IMR-90 (cell line): ENCODE results near the gene MX1. TPM values are rescaled to one million over a fixed set of nuclear protein-coding genes. Genes with fewer than 3 reads are reported as not detected.
A peak's percentile ranks its signal among the peaks of the same experiment; 100 is the strongest.

Experiments
- ATAC-seq: fragments of 200-7000 bp; cut with Tn5 transposase; 2 replicates; pipeline ENCODE4 v1.9.1; 2020; ENCODE audit warnings: low read depth, mild to moderate bottlenecking, moderate library complexity
- BruUV-seq: library from RNA; stranded (reverse); fragments of 400-500 nt; replicated peaks from 2 replicates; lab custom pipeline; 2021; lab: Mats Ljungman, UMichigan
- CTCF ChIA-PET: fragments of 300-600 bp; formaldehyde crosslinking; extraction: SDS; loops from one replicate; lab custom pipeline; 2021; ENCODE audit warnings: antibody characterized with exemption; lab: Yijun Ruan, JAX
- POLR2A ChIA-PET: fragments of 300-600 bp; sonication (Branson Sonifier 250); formaldehyde crosslinking; loops from one replicate; lab custom pipeline; 2022; ENCODE audit warnings: antibody characterized with exemption; ENCODE audit not compliant: unreplicated experiment; lab: Charles Lee
- DNase-seq: peaks from one replicate; pipeline ENCODE4 v3.0.0; 2013
- H2AFZ ChIP-seq: replicated peaks from 2 replicates; pipeline ENCODE3; 2013; ENCODE audit warnings: low read length, mild to moderate bottlenecking; ENCODE audit not compliant: poor library complexity
- H2AK5ac ChIP-seq: 2 replicates; pipeline ENCODE4 v1.6.1; 2013; ENCODE audit warnings: low read depth, low read length, inconsistent platforms
- H2AK9ac ChIP-seq: replicated peaks from 2 replicates; pipeline ENCODE3; 2013; ENCODE audit warnings: mild to moderate bottlenecking, low read depth, low read length, moderate library complexity; ENCODE audit not compliant: poor library complexity
- H2BK120ac ChIP-seq: 2 replicates; pipeline ENCODE4 v1.6.1; 2013; ENCODE audit warnings: low read depth, low read length, inconsistent platforms
- H2BK15ac ChIP-seq: 3 replicates; pipeline ENCODE4 v1.6.1; 2013; ENCODE audit warnings: low read depth, low read length, inconsistent platforms
- H2BK20ac ChIP-seq: 2 replicates; pipeline ENCODE4 v1.6.1; 2013; ENCODE audit warnings: low read depth, mild to moderate bottlenecking, inconsistent platforms, low read length, moderate library complexity
- H2BK5ac ChIP-seq: 2 replicates; pipeline ENCODE4 v1.6.1; 2013; ENCODE audit warnings: mild to moderate bottlenecking, low read depth, low read length, inconsistent platforms; ENCODE audit not compliant: poor library complexity, severe bottlenecking
- H3K14ac ChIP-seq: replicated peaks from 2 replicates; pipeline ENCODE4 v1.6.1; 2013; ENCODE audit warnings: low read depth, low read length, inconsistent platforms
- H3K18ac ChIP-seq: 2 replicates; pipeline ENCODE4 v1.6.1; 2013; ENCODE audit warnings: low read depth, low read length, control low read depth
- H3K23ac ChIP-seq: 2 replicates; pipeline ENCODE4 v1.6.1; 2013; ENCODE audit warnings: low read depth, low read length, inconsistent platforms
- H3K27ac ChIP-seq: 2 replicates; pipeline ENCODE4 v1.5.1; 2013; ENCODE audit warnings: mild to moderate bottlenecking, control low read depth, low read length; ENCODE audit not compliant: insufficient read depth
- H3K27me3 ChIP-seq: 2 replicates; pipeline ENCODE4 v1.6.1; 2013; ENCODE audit warnings: low read length; ENCODE audit not compliant: control insufficient read depth, insufficient read depth
- H3K36me3 ChIP-seq: 2 replicates; pipeline ENCODE4 v1.6.1; 2013; ENCODE audit warnings: low read length, mixed read lengths; ENCODE audit not compliant: control insufficient read depth, insufficient read depth
- H3K4ac ChIP-seq: 2 replicates; pipeline ENCODE4 v1.6.1; 2013; ENCODE audit warnings: low read depth, low read length, inconsistent platforms
- H3K4me1 ChIP-seq: 2 replicates; pipeline ENCODE4 v1.6.1; 2013; ENCODE audit warnings: low read length, mixed read lengths; ENCODE audit not compliant: control insufficient read depth, insufficient read depth
- H3K4me2 ChIP-seq: 2 replicates; pipeline ENCODE4 v1.6.1; 2013; ENCODE audit warnings: low read depth, mild to moderate bottlenecking, control low read depth, low read length, moderate library complexity
- H3K4me3 ChIP-seq: 2 replicates; pipeline ENCODE4 v1.5.1; 2013; ENCODE audit warnings: low read depth, mild to moderate bottlenecking, control low read depth, low read length, moderate library complexity; ENCODE audit not compliant: insufficient read depth
- H3K56ac ChIP-seq: 2 replicates; pipeline ENCODE4 v1.6.1; 2013; ENCODE audit warnings: low read length, inconsistent platforms; ENCODE audit not compliant: insufficient read depth; ENCODE audit errors: extremely low read depth
- H3K79me1 ChIP-seq, 2 experiments: 2 replicates each; pipeline ENCODE4 v1.6.1; 2013; ENCODE audit warnings: low read length in 2 of 2, inconsistent platforms in 1 of 2, low read depth in 1 of 2
- H3K9ac ChIP-seq: 2 replicates; pipeline ENCODE4 v1.6.1; 2013; ENCODE audit warnings: low read depth, low read length, control low read depth
- H3K9me1 ChIP-seq: 2 replicates; pipeline ENCODE4 v1.6.1; 2013; ENCODE audit warnings: low read length, inconsistent platforms; ENCODE audit not compliant: insufficient read depth
- H3K9me3 ChIP-seq: 2 replicates; pipeline ENCODE4 v1.6.1; 2013; ENCODE audit warnings: low read length; ENCODE audit not compliant: control insufficient read depth, insufficient read depth
- H4K20me1 ChIP-seq: 2 replicates; pipeline ENCODE4 v1.6.1; 2013; ENCODE audit warnings: low read length, inconsistent platforms; ENCODE audit not compliant: insufficient read depth
- H4K5ac ChIP-seq: 2 replicates; pipeline ENCODE4 v1.6.1; 2013; ENCODE audit warnings: mild to moderate bottlenecking, low read depth, low read length, control low read depth
- H4K8ac ChIP-seq, 2 experiments: 2 replicates each; pipeline ENCODE4 v1.6.1; 2013; ENCODE audit warnings: low read depth in 2 of 2, low read length in 2 of 2, control low read depth in 1 of 2, inconsistent platforms in 1 of 2
- H4K91ac ChIP-seq: 2 replicates; pipeline ENCODE4 v1.6.1; 2013; ENCODE audit warnings: low read depth, low read length, inconsistent platforms; ENCODE audit not compliant: insufficient read depth
- BHLHE40 ChIP-seq: fragments of 150-350 bp; IDR thresholded peaks from 2 replicates; pipeline ENCODE4 v1.6.1; 2016; ENCODE audit warnings: mild to moderate bottlenecking, low read depth, low read length
- CEBPB ChIP-seq: IDR thresholded peaks from 2 replicates; pipeline ENCODE4 v1.6.1; 2012; ENCODE audit warnings: low read depth, low read length, improper control_type of control experiment
- CHD1 ChIP-seq: IDR thresholded peaks from 2 replicates; pipeline ENCODE4 v1.6.1; 2012; ENCODE audit warnings: low read depth, low read length, improper control_type of control experiment
- FOS ChIP-seq: fragments of 150-350 bp; IDR thresholded peaks from 2 replicates; pipeline ENCODE4 v1.6.1; 2016; ENCODE audit warnings: low read depth, low read length
- MAFK ChIP-seq: IDR thresholded peaks from 2 replicates; pipeline ENCODE4 v1.6.1; 2012; ENCODE audit warnings: low read depth, low read length, improper control_type of control experiment
- MAZ ChIP-seq: IDR thresholded peaks from 2 replicates; pipeline ENCODE4 v1.6.1; 2012; ENCODE audit warnings: low read depth, mild to moderate bottlenecking, low read length, improper control_type of control experiment, moderate library complexity, borderline replicate concordance
- MXI1 ChIP-seq: IDR thresholded peaks from 2 replicates; pipeline ENCODE4 v1.6.1; 2012; ENCODE audit warnings: low read depth, mild to moderate bottlenecking, low read length, moderate library complexity, borderline replicate concordance
- NFE2L2 ChIP-seq: fragments of 150-350 bp; IDR thresholded peaks from 2 replicates; pipeline ENCODE4 v1.6.1; 2016; ENCODE audit warnings: low read depth, mild to moderate bottlenecking, low read length
- POLR2A ChIP-seq: IDR thresholded peaks from 2 replicates; pipeline ENCODE4 v1.6.1; 2012; ENCODE audit warnings: mild to moderate bottlenecking, low read depth, low read length
- RAD21 ChIP-seq: IDR thresholded peaks from 2 replicates; pipeline ENCODE4 v1.6.1; 2012; ENCODE audit warnings: low read length, improper control_type of control experiment
- RCOR1 ChIP-seq: IDR thresholded peaks from 2 replicates; pipeline ENCODE4 v1.6.1; 2012; ENCODE audit warnings: mild to moderate bottlenecking, low read length, improper control_type of control experiment; ENCODE audit not compliant: insufficient replicate concordance
- RFX5 ChIP-seq: IDR thresholded peaks from 2 replicates; pipeline ENCODE4 v1.8.0; 2012; ENCODE audit warnings: low read depth, mild to moderate bottlenecking, low read length, moderate library complexity
- SMC3 ChIP-seq: fragments of 150-350 bp; IDR thresholded peaks from 2 replicates; pipeline ENCODE4 v1.6.1; 2016; ENCODE audit warnings: low read depth, mild to moderate bottlenecking, antibody characterized with exemption, low read length, moderate library complexity
- WGBS, 2 experiments: methylation state at CpG; one replicate each; pipeline versions ENCODE4 v1.1.5 to v1.1.7; 2013; ENCODE audit warnings: missing lambda C conversion rate in 2 of 2; ENCODE audit not compliant: insufficient read length in 1 of 2; ENCODE audit errors: extremely low coverage in 2 of 2; 5-methylcytosine and 5-hydroxymethylcytosine counted together
- dilution Hi-C: fragments of 300-500 bp; cut with HindIII; formaldehyde crosslinking; loops from one replicate; pipeline ENCODE4 v1.14.3; 2018; ENCODE audit warnings: low sequenced_read_pairs; ENCODE audit not compliant: unreplicated experiment
- in situ Hi-C: fragments of 300-500 bp; cut with MboI; formaldehyde crosslinking; loops from 3 replicates; pipeline ENCODE4 v1.14.3; 2019; ENCODE audit warnings: low sequenced_read_pairs, inconsistent platforms, mixed read lengths
- intact Hi-C: fragments of 100-400 bp; cut with micrococcal nuclease; formaldehyde crosslinking; loops from 2 replicates; pipeline ENCODE4 v1.10.0; 2022
- polyA plus RNA-seq, 3 experiments: library from polyadenylated mRNA; depleted of rRNA; stranded (reverse); fragments of >200 nt; gene quantifications; 2 replicates each; pipeline ENCODE4 v1.2.3, GENCODE V29; 2012; ENCODE audit warnings: low replicate concordance in 1 of 3
- total RNA-seq: library from RNA; depleted of rRNA; stranded (reverse); fragments of >200 nt; gene quantifications from 2 replicates; pipeline ENCODE4 v1.2.3, GENCODE V29; 2012
- TF ChIP-seq, protein P1 (sequence below): conservative IDR thresholded peaks from 2 replicates; pipeline ENCODE4 v1.5.1; 2012; ENCODE audit warnings: mild to moderate bottlenecking, low read depth, low read length, improper control_type of control experiment
- TF ChIP-seq, protein P2 (sequence below): fragments of 150-350 bp; IDR thresholded peaks from 2 replicates; pipeline ENCODE4 v1.6.1; 2017; ENCODE audit warnings: mild to moderate bottlenecking, antibody characterized with exemption, low read length, low read depth
- TF ChIP-seq, protein P3 (sequence below): fragments of 150-350 bp; IDR thresholded peaks from 2 replicates; pipeline ENCODE4 v1.6.1; 2016; ENCODE audit warnings: low read depth, mild to moderate bottlenecking, low read length, moderate library complexity, borderline replicate concordance

Gene MX1
- total and polyA plus RNA-seq, 2 of the 4 experiments (the other 2 are of a cell fraction), result 1.0 to 2.5 TPM

DNA sequence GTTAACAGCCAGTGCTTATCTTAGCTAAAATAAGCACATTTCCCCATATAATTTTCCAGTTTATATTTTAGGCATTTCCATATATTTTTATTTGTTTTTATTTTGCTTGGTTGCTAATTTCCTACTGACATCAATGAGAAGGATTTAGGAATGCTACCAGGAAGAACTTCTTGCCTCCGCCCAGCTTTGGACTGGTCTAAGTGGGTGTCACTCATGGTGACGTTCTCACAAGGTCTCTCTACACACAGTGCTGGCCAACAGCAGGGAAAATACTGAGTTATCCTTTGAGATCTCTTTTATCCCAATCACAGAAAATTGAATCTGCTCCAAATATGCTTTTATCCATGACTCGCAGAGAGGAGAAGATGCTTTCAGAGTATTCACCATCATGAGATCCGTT is 13.2 kb downstream of the MX1 start:
- WGBS, 2 experiments, result no CpG with 5 or more reads among the region's 4 CpGs
- no peaks in the 10 kb centered on the region for H3K9me1 ChIP-seq
- no TSS peak for BruUV-seq
- dilution Hi-C loops (no loop called here), intact Hi-C loops (no loop called here), in situ Hi-C loops (no loop called here)
- no peak overlapping the region for H3K9ac ChIP-seq
- no peaks in the 10 kb centered on the region for H3K27me3 ChIP-seq
- no peak overlapping the region for H4K5ac ChIP-seq
- DNase-seq (peak; percentile 17), ATAC-seq (no peak)
- H4K91ac ChIP-seq, result no peak overlapping the region
- H2BK5ac ChIP-seq, result no peak overlapping the region
- no peak overlapping the region for H2BK15ac ChIP-seq
- no peak overlapping the region for H3K14ac ChIP-seq
- no peak for TF ChIP-seq RCOR1
- no peak for TF ChIP-seq MXI1
- TF ChIP-seq, protein P1, sequence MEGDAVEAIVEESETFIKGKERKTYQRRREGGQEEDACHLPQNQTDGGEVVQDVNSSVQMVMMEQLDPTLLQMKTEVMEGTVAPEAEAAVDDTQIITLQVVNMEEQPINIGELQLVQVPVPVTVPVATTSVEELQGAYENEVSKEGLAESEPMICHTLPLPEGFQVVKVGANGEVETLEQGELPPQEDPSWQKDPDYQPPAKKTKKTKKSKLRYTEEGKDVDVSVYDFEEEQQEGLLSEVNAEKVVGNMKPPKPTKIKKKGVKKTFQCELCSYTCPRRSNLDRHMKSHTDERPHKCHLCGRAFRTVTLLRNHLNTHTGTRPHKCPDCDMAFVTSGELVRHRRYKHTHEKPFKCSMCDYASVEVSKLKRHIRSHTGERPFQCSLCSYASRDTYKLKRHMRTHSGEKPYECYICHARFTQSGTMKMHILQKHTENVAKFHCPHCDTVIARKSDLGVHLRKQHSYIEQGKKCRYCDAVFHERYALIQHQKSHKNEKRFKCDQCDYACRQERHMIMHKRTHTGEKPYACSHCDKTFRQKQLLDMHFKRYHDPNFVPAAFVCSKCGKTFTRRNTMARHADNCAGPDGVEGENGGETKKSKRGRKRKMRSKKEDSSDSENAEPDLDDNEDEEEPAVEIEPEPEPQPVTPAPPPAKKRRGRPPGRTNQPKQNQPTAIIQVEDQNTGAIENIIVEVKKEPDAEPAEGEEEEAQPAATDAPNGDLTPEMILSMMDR, result no peak
- TF ChIP-seq, protein P2, sequence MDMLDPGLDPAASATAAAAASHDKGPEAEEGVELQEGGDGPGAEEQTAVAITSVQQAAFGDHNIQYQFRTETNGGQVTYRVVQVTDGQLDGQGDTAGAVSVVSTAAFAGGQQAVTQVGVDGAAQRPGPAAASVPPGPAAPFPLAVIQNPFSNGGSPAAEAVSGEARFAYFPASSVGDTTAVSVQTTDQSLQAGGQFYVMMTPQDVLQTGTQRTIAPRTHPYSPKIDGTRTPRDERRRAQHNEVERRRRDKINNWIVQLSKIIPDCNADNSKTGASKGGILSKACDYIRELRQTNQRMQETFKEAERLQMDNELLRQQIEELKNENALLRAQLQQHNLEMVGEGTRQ, result no peak
- no peak for TF ChIP-seq CEBPB
- TF ChIP-seq BHLHE40, result no peak
- TF ChIP-seq CHD1, result no peak
- TF ChIP-seq RAD21, result no peak
- no peak for TF ChIP-seq FOS
- TF ChIP-seq, protein P3, sequence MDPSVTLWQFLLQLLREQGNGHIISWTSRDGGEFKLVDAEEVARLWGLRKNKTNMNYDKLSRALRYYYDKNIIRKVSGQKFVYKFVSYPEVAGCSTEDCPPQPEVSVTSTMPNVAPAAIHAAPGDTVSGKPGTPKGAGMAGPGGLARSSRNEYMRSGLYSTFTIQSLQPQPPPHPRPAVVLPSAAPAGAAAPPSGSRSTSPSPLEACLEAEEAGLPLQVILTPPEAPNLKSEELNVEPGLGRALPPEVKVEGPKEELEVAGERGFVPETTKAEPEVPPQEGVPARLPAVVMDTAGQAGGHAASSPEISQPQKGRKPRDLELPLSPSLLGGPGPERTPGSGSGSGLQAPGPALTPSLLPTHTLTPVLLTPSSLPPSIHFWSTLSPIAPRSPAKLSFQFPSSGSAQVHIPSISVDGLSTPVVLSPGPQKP, result no peak
- no peak for TF ChIP-seq RFX5
- TF ChIP-seq POLR2A, result no peak
- TF ChIP-seq SMC3, result no peak
- TF ChIP-seq NFE2L2, result no peak
- TF ChIP-seq MAFK, result no peak
- TF ChIP-seq MAZ, result no peak
- no peaks in the 10 kb centered on the region for H3K9me3 ChIP-seq
- H2BK20ac ChIP-seq, result no peak overlapping the region
- H3K4me2 ChIP-seq, result no peak overlapping the region
- H2AFZ ChIP-seq, result no peak overlapping the region
- no peaks in the 10 kb centered on the region for H3K79me1 ChIP-seq
- H3K56ac ChIP-seq, result no peak overlapping the region
- no peak overlapping the region for H3K4ac ChIP-seq
- no peaks in the 10 kb centered on the region; the same call in 1 of the 2 replicates for H4K20me1 ChIP-seq
- no peak overlapping the region for H3K18ac ChIP-seq
- no peak overlapping the region for H3K23ac ChIP-seq
- H2BK120ac ChIP-seq, result no peak overlapping the region
- H2AK9ac ChIP-seq, result no peak overlapping the region
- no peak overlapping the region for H4K8ac ChIP-seq
- no peak overlapping the region for H3K4me3 ChIP-seq
- ChIA-PET CTCF (no interaction called here), POLR2A (no interaction called here)
- H2AK5ac ChIP-seq, result no peak overlapping the region
- no peaks in the 10 kb centered on the region for H3K36me3 ChIP-seq
- H3K27ac ChIP-seq, result no peak overlapping the region
- H3K4me1 ChIP-seq, result no peaks in the 10 kb centered on the region
